Keratinocyte (primary cell): ENCODE measurements around the gene C7orf33. TPM values are rescaled to one million over a fixed set of nuclear protein-coding genes. Genes with fewer than 3 reads are reported as not detected.
A peak's percentile ranks its signal among the peaks of the same experiment; 100 is the strongest.

Source experiments
- DNase-seq: peaks from one replicate; pipeline ENCODE4 v3.0.0-alpha.2; 2011; ENCODE audit warnings: low read depth, missing footprints, low spot score
- FAIRE-seq: peaks from 2 replicates; lab custom pipeline; 2011; peaks lifted over from hg19 to GRCh38; lab: Jason Lieb, UNC
- H2AFZ ChIP-seq: 2 replicates; pipeline ENCODE4 v1.6.0; 2012; ENCODE audit warnings: low read length, control low read depth, inconsistent platforms; ENCODE audit not compliant: control insufficient read depth
- H3K27ac ChIP-seq: 2 replicates; pipeline ENCODE4 v1.5.1; 2011; ENCODE audit warnings: low read length; ENCODE audit not compliant: control insufficient read depth, insufficient read depth
- H3K27me3 ChIP-seq: 3 replicates; pipeline ENCODE4 v1.6.0; 2011; ENCODE audit warnings: low read length; ENCODE audit not compliant: control insufficient read depth, insufficient read depth; ENCODE audit errors: extremely low read depth
- H3K36me3 ChIP-seq, 2 experiments: 2 replicates in 1 of 2; 3 replicates in 1 of 2; pipeline ENCODE4 v1.5.1; 2011; ENCODE audit warnings: low read length in 2 of 2, mild to moderate bottlenecking in 1 of 2; ENCODE audit not compliant: control insufficient read depth in 2 of 2, insufficient read depth in 2 of 2; ENCODE audit errors: extremely low read depth in 1 of 2
- H3K4me1 ChIP-seq: 3 replicates; pipeline ENCODE4 v1.5.1; 2011; ENCODE audit warnings: low read length; ENCODE audit not compliant: control insufficient read depth, insufficient read depth; ENCODE audit errors: extremely low read depth
- H3K4me2 ChIP-seq: 3 replicates; pipeline ENCODE4 v1.6.0; 2011; ENCODE audit warnings: low read depth, low read length; ENCODE audit not compliant: control insufficient read depth, insufficient read depth; ENCODE audit errors: extremely low read depth
- H3K4me3 ChIP-seq, 3 experiments: fragments of 200-600 bp in 1 of 3; sonication (generic) in 1 of 3; 2 replicates in 2 of 3; 3 replicates in 1 of 3; pipeline ENCODE4 v1.5.1; 2011 to 2016; ENCODE audit warnings: low read length in 3 of 3, mild to moderate bottlenecking in 3 of 3, control low read depth in 2 of 3, inconsistent platforms in 1 of 3, low read depth in 1 of 3, mixed read lengths in 1 of 3, mixed run types in 1 of 3, moderate library complexity in 1 of 3; ENCODE audit not compliant: control insufficient read depth in 2 of 3, insufficient read depth in 2 of 3; ENCODE audit errors: extremely low read depth in 1 of 3
- H3K79me2 ChIP-seq: 2 replicates; pipeline ENCODE4 v1.6.0; 2012; ENCODE audit warnings: low read length; ENCODE audit not compliant: control insufficient read depth, insufficient read depth
- H3K9ac ChIP-seq: 3 replicates; pipeline ENCODE4 v1.6.0; 2011; ENCODE audit warnings: low read length; ENCODE audit not compliant: control insufficient read depth, insufficient read depth; ENCODE audit errors: extremely low read depth
- H3K9me1 ChIP-seq: 3 replicates; pipeline ENCODE4 v1.6.0; 2011; ENCODE audit warnings: low read length; ENCODE audit not compliant: control insufficient read depth, insufficient read depth; ENCODE audit errors: extremely low read depth
- H3K9me3 ChIP-seq: 2 replicates; pipeline ENCODE4 v1.5.1; 2012; ENCODE audit warnings: low read depth, low read length; ENCODE audit not compliant: control insufficient read depth
- H4K20me1 ChIP-seq: 3 replicates; pipeline ENCODE4 v1.6.0; 2011; ENCODE audit warnings: low read length; ENCODE audit not compliant: control insufficient read depth, insufficient read depth; ENCODE audit errors: extremely low read depth
- CTCF ChIP-seq, 3 experiments: IDR thresholded peaks in 1 of 3; conservative IDR thresholded peaks in 1 of 3; optimal IDR thresholded peaks in 1 of 3; 2 replicates in 2 of 3; 3 replicates in 1 of 3; pipeline versions ENCODE3 to v1.5.1; 2011; ENCODE audit warnings: low read length in 3 of 3, mild to moderate bottlenecking in 3 of 3, moderate library complexity in 2 of 3, control low read depth in 1 of 3, inconsistent platforms in 1 of 3; ENCODE audit not compliant: insufficient read depth in 2 of 3; ENCODE audit errors: extremely low read depth in 1 of 3
- EZH2 ChIP-seq: IDR thresholded peaks from one replicate; pipeline ENCODE4 v1.6.1; 2012; ENCODE audit warnings: inconsistent platforms, mild to moderate bottlenecking, low read length, moderate library complexity
- dilution Hi-C: fragments of 300-500 bp; cut with MboI; formaldehyde crosslinking; loops from one replicate; pipeline ENCODE4 v1.7.0; 2020; ENCODE audit warnings: low sequenced_read_pairs; ENCODE audit not compliant: extremely low pct_ligation_motif_present
- polyA plus RNA-seq, 5 experiments: library from polyadenylated mRNA; depleted of rRNA in 3 of 5; stranded (reverse) in 3 of 5; stranded (forward) in 1 of 5; unstranded in 1 of 5; fragments of >200 nt; gene quantifications; 1 replicate in 1 of 5; 2 replicates in 3 of 5; 3 replicates in 1 of 5; pipeline versions ENCODE4 v1.2.1 to v1.2.3, GENCODE V29; 2011 to 2012; ENCODE audit warnings: missing spikeins in 2 of 5, low read depth in 1 of 5, low replicate concordance in 1 of 5

Gene C7orf33
- polyA plus RNA-seq, 1 donor (not counting 4 experiments of a cell fraction or from before 2014, with no cell fraction given) = not detected

- TF ChIP-seq CTCF (optimal IDR thresholded peaks at IDR 0.05 in 1 of 3, IDR thresholded peaks at IDR 0.05 in 1 of 3, conservative IDR thresholded peaks at IDR 0.05 in 1 of 3; ENCODE audit: extremely low read depth in 1 of 3, insufficient read depth in 2 of 3, low read length in 3 of 3) (peak in 1 of 3 experiments; percentile 19), EZH2 (no peak)
These were observed 33.7 kb upstream of the C7orf33 start for GRCh38 chr7:148556892-148557291.

GRCh38 chr7:148558914-148559313 lies 31.7 kb upstream of the C7orf33 start:
- Histone ChIP-seq H3K9me3 (no peaks in the 10 kb centered on the region), H3K4me3 (no peak overlapping the region), H3K9me1 (no peaks in the 10 kb centered on the region), H3K27me3 (no peaks in the 10 kb centered on the region), H2AFZ (no peak overlapping the region), H3K4me2 (no peak overlapping the region), H3K27ac (no peak overlapping the region), H3K36me3 (no peaks in the 10 kb centered on the region), H3K4me1 (peaks cover 4% of the 10 kb centered on the region), H3K79me2 (no peaks in the 10 kb centered on the region), H4K20me1 (no peaks in the 10 kb centered on the region), H3K9ac (no peak overlapping the region)
- DNase-seq (no peak), FAIRE-seq (no peak)
- TF ChIP-seq CTCF (optimal IDR thresholded peaks at IDR 0.05 in 1 of 3, IDR thresholded peaks at IDR 0.05 in 1 of 3, conservative IDR thresholded peaks at IDR 0.05 in 1 of 3; ENCODE audit: extremely low read depth in 1 of 3, insufficient read depth in 2 of 3, low read length in 3 of 3) = no peak
- TF ChIP-seq EZH2 = no peak
- dilution Hi-C loops = no loop called here

More at GRCh38 chr7:148556892-148557291, 33.7 kb upstream of the C7orf33 start:
- dilution Hi-C loops = no loop called here
- Histone ChIP-seq H3K9ac (no peak overlapping the region), H3K4me2 (no peak overlapping the region), H3K9me1 (no peaks in the 10 kb centered on the region), H3K4me3 (no peak overlapping the region), H3K36me3 (no peaks in the 10 kb centered on the region), H3K27ac (no peak overlapping the region), H3K79me2 (no peaks in the 10 kb centered on the region), H3K27me3 (no peaks in the 10 kb centered on the region), H2AFZ (no peak overlapping the region), H3K4me1 (no peaks in the 10 kb centered on the region), H3K9me3 (no peaks in the 10 kb centered on the region), H4K20me1 (no peaks in the 10 kb centered on the region)
- DNase-seq (no peak), FAIRE-seq (no peak)
